Measurements from ENCODE around the gene ATCAY.

The ATCAY gene

DNA sequence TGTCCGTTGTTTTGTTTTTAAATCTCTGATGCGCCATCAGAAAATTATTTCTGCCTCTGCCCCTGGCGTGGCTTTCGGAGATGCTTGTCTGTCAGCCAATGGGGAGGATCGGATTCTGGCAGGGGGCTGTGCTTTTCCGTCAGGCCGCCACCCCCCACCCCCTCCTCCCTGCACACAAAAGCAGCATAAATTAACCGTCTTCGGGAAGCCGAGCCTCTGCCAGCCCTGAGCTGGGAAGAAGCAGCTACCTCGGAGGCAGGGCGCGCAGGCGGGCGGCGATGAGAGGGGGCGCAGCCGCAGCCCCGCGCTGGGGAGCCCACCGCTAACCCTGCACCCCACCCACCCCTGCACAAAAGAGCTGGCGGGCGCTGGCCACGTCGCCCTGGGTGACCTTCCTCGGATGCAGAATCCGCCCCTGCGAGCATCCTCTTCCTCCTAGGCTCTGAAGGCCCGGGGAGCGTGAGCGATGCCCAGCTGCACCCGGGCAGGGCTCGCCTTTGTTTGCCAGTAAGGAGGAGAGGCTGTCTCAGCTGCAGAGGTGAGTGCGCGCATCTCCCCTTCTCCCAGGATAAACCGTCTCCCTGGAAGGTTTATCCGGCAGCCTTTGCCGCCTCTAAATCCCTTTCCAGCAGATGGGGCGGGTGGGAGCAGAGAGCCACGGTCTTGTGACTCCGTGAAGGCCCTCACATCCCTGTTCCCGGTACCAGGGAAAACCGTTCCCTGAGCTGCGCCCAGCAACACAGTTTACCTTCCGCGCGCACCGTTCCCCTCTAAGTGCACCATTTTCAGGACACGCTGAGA lies at the start of gene ATCAY:
TSS of gene ATCAY (plus strand) at position 215 of the 801 bp plus-strand sequence. CDS start 5,083 bp downstream, outside the sequence.
- H2AFZ ChIP-seq (ENCODE audit: low read length, unreplicated experiment): no peak within 1 kb of the TSS
- peak within 1 kb of the TSS; percentile 33; the same call in 1 of the 2 replicates for H3K4me3 ChIP-seq (ENCODE audit: low read depth, low read length)
- H3K27ac ChIP-seq (ENCODE audit: low read depth, low read length): no peak within 1 kb of the TSS
- H3K27me3 ChIP-seq (ENCODE audit: insufficient read depth, low read length): peaks cover 41% of the 10 kb centered on the region
- no peaks in the 10 kb centered on the region for H3K4me1 ChIP-seq (ENCODE audit: control insufficient read depth, insufficient read depth, low read length, unreplicated experiment)
- H3K36me3 ChIP-seq (ENCODE audit: insufficient read depth, low read length): no peaks in the 10 kb centered on the region
- H3K79me2 ChIP-seq (ENCODE audit: control insufficient read depth, insufficient read depth, low read length, unreplicated experiment): no peaks in the 10 kb centered on the region

GRCh38 chr19:3831601-3832000 lies 48.9 kb upstream of the ATCAY start:
- Histone ChIP-seq H3K36me3 (ENCODE audit: insufficient read depth, low read length) (no peaks in the 10 kb centered on the region), H3K27ac (ENCODE audit: low read depth, low read length) (no peak overlapping the region), H3K4me3 (ENCODE audit: low read depth, low read length) (no peak overlapping the region), H2AFZ (ENCODE audit: low read length, unreplicated experiment) (no peak overlapping the region), H3K27me3 (ENCODE audit: insufficient read depth, low read length) (no peaks in the 10 kb centered on the region), H3K79me2 (ENCODE audit: control insufficient read depth, insufficient read depth, low read length, unreplicated experiment) (no peaks in the 10 kb centered on the region), H3K4me1 (ENCODE audit: control insufficient read depth, insufficient read depth, low read length, unreplicated experiment) (no peaks in the 10 kb centered on the region)

DNA sequence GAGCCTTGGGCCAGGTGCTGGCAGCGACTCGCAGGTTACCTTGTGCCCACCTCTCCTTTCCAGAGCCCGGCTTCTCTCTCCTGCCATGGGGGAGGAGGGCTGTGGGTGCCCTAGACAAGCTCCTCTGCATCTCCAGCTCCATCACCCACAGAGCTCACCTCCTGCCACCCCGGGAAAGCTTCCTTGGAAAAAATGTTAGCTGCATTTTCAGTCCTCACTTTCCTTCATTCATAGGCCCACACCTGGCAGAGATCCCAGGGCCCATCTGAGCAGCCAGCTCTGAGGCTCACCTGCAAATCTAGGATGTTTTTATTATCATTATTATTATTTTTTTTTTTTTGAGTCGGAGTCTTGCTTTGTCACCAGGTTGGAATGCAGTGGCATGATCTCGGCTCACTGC lies 48.5 kb upstream of the ATCAY start:
- H3K27ac ChIP-seq (ENCODE audit: low read depth, low read length): no peak overlapping the region
- no peak overlapping the region for H3K4me3 ChIP-seq (ENCODE audit: low read depth, low read length)
- H2AFZ ChIP-seq (ENCODE audit: low read length, unreplicated experiment): no peak overlapping the region
- H3K4me1 ChIP-seq (ENCODE audit: control insufficient read depth, insufficient read depth, low read length, unreplicated experiment): no peaks in the 10 kb centered on the region
- H3K36me3 ChIP-seq (ENCODE audit: insufficient read depth, low read length): no peaks in the 10 kb centered on the region
- no peaks in the 10 kb centered on the region for H3K27me3 ChIP-seq (ENCODE audit: insufficient read depth, low read length)
- no peaks in the 10 kb centered on the region for H3K79me2 ChIP-seq (ENCODE audit: control insufficient read depth, insufficient read depth, low read length, unreplicated experiment)

- no peak overlapping the region for H3K4me3 ChIP-seq (ENCODE audit: low read depth, low read length)
- no peaks in the 10 kb centered on the region for H3K36me3 ChIP-seq (ENCODE audit: insufficient read depth, low read length)
- no peaks in the 10 kb centered on the region for H3K4me1 ChIP-seq (ENCODE audit: control insufficient read depth, insufficient read depth, low read length, unreplicated experiment)
- no peaks in the 10 kb centered on the region for H3K27me3 ChIP-seq (ENCODE audit: insufficient read depth, low read length)
- H2AFZ ChIP-seq (ENCODE audit: low read length, unreplicated experiment): no peak overlapping the region
- no peaks in the 10 kb centered on the region for H3K79me2 ChIP-seq (ENCODE audit: control insufficient read depth, insufficient read depth, low read length, unreplicated experiment)
- H3K27ac ChIP-seq (ENCODE audit: low read depth, low read length): no peak overlapping the region
Measured at GRCh38 chr19:3833578-3834348, 46.7 kb upstream of the ATCAY start.

DNA sequence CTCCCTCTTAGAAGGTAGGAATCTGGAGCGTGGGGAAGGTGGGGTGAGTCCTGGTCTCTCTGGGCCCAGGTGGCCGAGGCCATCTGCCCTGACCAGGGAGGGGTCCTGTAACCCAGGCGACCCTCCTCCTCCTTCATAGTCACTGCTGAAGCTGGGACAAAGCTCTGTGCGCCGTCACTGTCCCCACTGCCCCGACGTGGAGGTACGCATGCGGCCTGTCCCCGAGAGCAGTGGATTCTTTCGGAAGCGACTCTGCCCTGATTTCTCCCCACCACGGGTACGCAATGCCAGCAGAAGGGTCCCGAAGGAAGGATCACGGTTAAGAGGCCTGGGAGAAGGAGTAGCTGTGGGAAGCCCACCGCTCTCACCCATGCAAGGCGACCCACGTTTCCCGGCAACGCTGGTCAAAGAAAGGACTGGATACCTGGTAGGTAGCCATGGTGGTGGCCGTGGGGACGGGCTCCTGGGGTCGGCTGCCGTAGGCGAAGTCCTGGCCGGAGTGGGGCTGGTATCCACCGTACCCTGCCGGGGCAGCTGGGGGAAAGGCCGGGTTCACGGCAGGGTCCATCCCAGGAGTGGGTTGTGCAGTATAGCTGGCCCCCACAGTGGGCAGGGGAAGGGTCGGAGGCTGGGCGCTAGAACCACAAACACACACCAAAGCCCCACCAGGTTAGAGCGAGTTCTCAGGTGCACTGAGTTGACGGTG lies 46.0 kb upstream of the ATCAY start:
- H2AFZ ChIP-seq (ENCODE audit: low read length, unreplicated experiment): no peak overlapping the region
- no peak overlapping the region for H3K27ac ChIP-seq (ENCODE audit: low read depth, low read length)
- no peaks in the 10 kb centered on the region for H3K4me1 ChIP-seq (ENCODE audit: control insufficient read depth, insufficient read depth, low read length, unreplicated experiment)
- no peak overlapping the region for H3K4me3 ChIP-seq (ENCODE audit: low read depth, low read length)
- no peaks in the 10 kb centered on the region for H3K36me3 ChIP-seq (ENCODE audit: insufficient read depth, low read length)
- H3K79me2 ChIP-seq (ENCODE audit: control insufficient read depth, insufficient read depth, low read length, unreplicated experiment): no peaks in the 10 kb centered on the region
- H3K27me3 ChIP-seq (ENCODE audit: insufficient read depth, low read length): no peaks in the 10 kb centered on the region

DNA sequence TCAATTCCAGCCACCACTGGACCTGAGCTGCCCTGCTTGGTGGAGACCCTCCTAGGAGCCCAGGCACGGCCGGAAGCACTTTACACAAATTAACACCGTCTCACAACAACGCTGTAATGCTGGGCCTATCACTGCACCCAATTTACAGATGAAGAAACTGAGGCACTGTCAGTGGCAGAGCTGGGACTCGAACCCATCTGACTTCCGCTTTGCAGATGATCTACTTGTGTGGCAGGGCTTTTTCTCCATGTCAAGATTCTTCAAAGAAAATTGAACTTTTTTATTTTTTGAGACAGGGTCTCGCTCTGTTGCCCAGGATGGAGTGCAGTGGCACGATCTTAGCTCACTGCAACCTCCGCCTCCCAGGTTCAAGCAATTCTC lies 45.4 kb upstream of the ATCAY start:
- Histone ChIP-seq H2AFZ (ENCODE audit: low read length, unreplicated experiment) (no peak overlapping the region), H3K27me3 (ENCODE audit: insufficient read depth, low read length) (no peaks in the 10 kb centered on the region), H3K36me3 (ENCODE audit: insufficient read depth, low read length) (no peaks in the 10 kb centered on the region), H3K27ac (ENCODE audit: low read depth, low read length) (no peak overlapping the region), H3K4me3 (ENCODE audit: low read depth, low read length) (no peak overlapping the region), H3K4me1 (ENCODE audit: control insufficient read depth, insufficient read depth, low read length, unreplicated experiment) (no peaks in the 10 kb centered on the region), H3K79me2 (ENCODE audit: control insufficient read depth, insufficient read depth, low read length, unreplicated experiment) (no peaks in the 10 kb centered on the region)

GRCh38 chr19:3836887-3837286 lies 43.6 kb upstream of the ATCAY start:
- no peak overlapping the region for H2AFZ ChIP-seq (ENCODE audit: low read length, unreplicated experiment)
- H3K27me3 ChIP-seq (ENCODE audit: insufficient read depth, low read length): no peaks in the 10 kb centered on the region
- H3K79me2 ChIP-seq (ENCODE audit: control insufficient read depth, insufficient read depth, low read length, unreplicated experiment): no peaks in the 10 kb centered on the region
- no peaks in the 10 kb centered on the region for H3K4me1 ChIP-seq (ENCODE audit: control insufficient read depth, insufficient read depth, low read length, unreplicated experiment)
- H3K36me3 ChIP-seq (ENCODE audit: insufficient read depth, low read length): no peaks in the 10 kb centered on the region
- H3K27ac ChIP-seq (ENCODE audit: low read depth, low read length): no peak overlapping the region
- H3K4me3 ChIP-seq (ENCODE audit: low read depth, low read length): no peak overlapping the region

DNA sequence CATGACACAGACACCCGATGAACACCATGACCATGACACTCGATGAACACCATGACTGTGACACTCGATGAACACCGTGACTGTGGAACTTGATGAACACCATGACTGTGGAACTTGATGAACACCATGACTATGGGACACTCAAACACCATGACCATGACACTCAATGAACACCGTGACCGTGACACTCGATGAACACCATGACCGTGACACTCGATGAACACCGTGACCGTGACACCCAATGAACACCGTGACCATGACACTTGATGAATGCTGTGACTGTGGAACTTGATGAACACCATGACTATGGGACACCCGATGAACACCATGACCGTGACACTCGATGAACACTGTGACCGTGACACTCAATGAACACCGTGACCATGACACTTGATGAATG lies 43.2 kb upstream of the ATCAY start:
- Histone ChIP-seq H3K4me3 (ENCODE audit: low read depth, low read length) (no peak overlapping the region), H3K27me3 (ENCODE audit: insufficient read depth, low read length) (no peaks in the 10 kb centered on the region), H3K79me2 (ENCODE audit: control insufficient read depth, insufficient read depth, low read length, unreplicated experiment) (no peaks in the 10 kb centered on the region), H3K4me1 (ENCODE audit: control insufficient read depth, insufficient read depth, low read length, unreplicated experiment) (no peaks in the 10 kb centered on the region), H3K36me3 (ENCODE audit: insufficient read depth, low read length) (no peaks in the 10 kb centered on the region), H3K27ac (ENCODE audit: low read depth, low read length) (no peak overlapping the region), H2AFZ (ENCODE audit: low read length, unreplicated experiment) (no peak overlapping the region)

DNA sequence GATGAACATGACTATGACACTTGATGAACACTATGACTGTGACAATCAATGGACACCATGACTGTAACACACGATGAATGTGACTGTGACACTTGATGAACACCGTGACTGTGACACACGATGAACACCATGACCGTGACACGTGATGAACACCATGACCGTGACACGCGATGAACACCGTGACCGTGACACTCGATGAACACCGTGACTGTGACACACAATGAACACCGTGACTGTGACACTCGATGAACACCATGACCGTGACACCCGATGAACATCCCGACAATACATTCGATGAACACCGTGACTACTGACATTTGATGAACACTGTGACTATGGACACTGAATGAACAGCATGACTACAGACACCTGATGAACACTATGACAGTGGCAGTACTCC lies 42.6 kb upstream of the ATCAY start:
- Histone ChIP-seq H3K27me3 (ENCODE audit: insufficient read depth, low read length) (no peaks in the 10 kb centered on the region), H3K4me3 (ENCODE audit: low read depth, low read length) (no peak overlapping the region)

DNA sequence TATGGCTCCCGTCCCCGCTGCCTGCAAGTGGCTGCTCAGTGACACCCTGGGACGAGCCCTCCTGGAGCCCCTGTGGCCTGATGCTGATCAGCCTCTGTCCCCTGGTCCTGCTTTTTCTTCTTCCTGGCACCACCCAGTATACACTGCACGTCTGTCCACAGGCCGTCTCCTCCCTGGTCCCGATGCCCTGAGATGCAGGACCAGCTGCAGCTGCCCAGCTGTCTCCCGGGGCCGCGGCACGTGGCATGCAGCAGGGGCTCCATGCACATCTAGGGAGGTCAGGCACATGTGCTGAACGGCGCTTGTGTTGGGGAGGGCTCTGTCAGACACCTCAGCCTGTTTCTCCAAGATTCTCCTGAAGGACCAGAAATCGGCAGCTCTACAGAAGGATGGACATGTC lies 41.8 kb upstream of the ATCAY start:
- no peaks in the 10 kb centered on the region for H3K79me2 ChIP-seq (ENCODE audit: control insufficient read depth, insufficient read depth, low read length, unreplicated experiment)
- no peaks in the 10 kb centered on the region for H3K4me1 ChIP-seq (ENCODE audit: control insufficient read depth, insufficient read depth, low read length, unreplicated experiment)
- no peaks in the 10 kb centered on the region for H3K27me3 ChIP-seq (ENCODE audit: insufficient read depth, low read length)
- no peaks in the 10 kb centered on the region for H3K36me3 ChIP-seq (ENCODE audit: insufficient read depth, low read length)
- no peak overlapping the region for H2AFZ ChIP-seq (ENCODE audit: low read length, unreplicated experiment)
- no peak overlapping the region for H3K27ac ChIP-seq (ENCODE audit: low read depth, low read length)
- H3K4me3 ChIP-seq (ENCODE audit: low read depth, low read length): no peak overlapping the region

More for the DNA sequence above, 42.6 kb upstream of the ATCAY start:
- Histone ChIP-seq H3K36me3 (ENCODE audit: insufficient read depth, low read length) (no peaks in the 10 kb centered on the region), H2AFZ (ENCODE audit: low read length, unreplicated experiment) (no peak overlapping the region), H3K79me2 (ENCODE audit: control insufficient read depth, insufficient read depth, low read length, unreplicated experiment) (no peaks in the 10 kb centered on the region), H3K4me1 (ENCODE audit: control insufficient read depth, insufficient read depth, low read length, unreplicated experiment) (no peaks in the 10 kb centered on the region), H3K27ac (ENCODE audit: low read depth, low read length) (no peak overlapping the region)

Measured in ACC112 (cell line).